Kidney (tissue), 14 donors: ENCODE results near the gene NKX1-1. TPM values are rescaled to one million over a fixed set of nuclear protein-coding genes. Genes with fewer than 3 reads are reported as not detected.

Experiments used
- DNase-seq, 5 donors: peaks; one replicate each; pipeline ENCODE4 v3.0.0-alpha.2; 2013 to 2020
- FAIRE-seq: peaks from 2 replicates; lab custom pipeline; 2012; peaks lifted over from hg19 to GRCh38; lab: Jason Lieb, UNC
- H3K27ac ChIP-seq, 2 donors: one replicate each; pipeline ENCODE4 v1.7.0; 2013; ENCODE audit warnings: low read depth in 2 of 2, low read length in 2 of 2, inconsistent platforms in 1 of 2
- H3K27me3 ChIP-seq: one replicate; pipeline ENCODE4 v1.7.1; 2013; ENCODE audit warnings: low read length, inconsistent platforms; ENCODE audit not compliant: control insufficient read depth, insufficient read depth
- H3K36me3 ChIP-seq, 3 donors: one replicate each; pipeline versions ENCODE4 v1.7.0 to v1.7.1; 2013; ENCODE audit warnings: low read length in 3 of 3, control low read depth in 1 of 3, inconsistent platforms in 1 of 3; ENCODE audit not compliant: insufficient read depth in 3 of 3, control insufficient read depth in 2 of 3
- H3K4me1 ChIP-seq, 3 donors: one replicate each; pipeline versions ENCODE4 v1.7.0 to v1.7.1; 2013; ENCODE audit warnings: low read length in 3 of 3, inconsistent platforms in 1 of 3, low read depth in 1 of 3; ENCODE audit not compliant: control insufficient read depth in 2 of 3, insufficient read depth in 2 of 3
- H3K4me3 ChIP-seq, 3 donors: one replicate each; pipeline versions ENCODE4 v1.7.0 to v1.8.1; 2013; ENCODE audit warnings: low read length in 3 of 3, control low read depth in 1 of 3, inconsistent platforms in 1 of 3
- H3K9ac ChIP-seq, 3 donors: one replicate each; pipeline versions ENCODE4 v1.7.0 to v1.7.1; 2013; ENCODE audit warnings: low read length in 3 of 3, control low read depth in 1 of 3, inconsistent platforms in 1 of 3
- H3K9me3 ChIP-seq, 3 donors: one replicate each; pipeline versions ENCODE4 v1.7.0 to v1.7.1; 2013; ENCODE audit warnings: low read length in 3 of 3, control low read depth in 1 of 3, inconsistent platforms in 1 of 3; ENCODE audit not compliant: control insufficient read depth in 2 of 3, insufficient read depth in 1 of 3
- CTCF ChIP-seq: IDR thresholded peaks from 3 replicates; pipeline ENCODE4 v1.5.1; 2012; ENCODE audit warnings: mild to moderate bottlenecking, moderate library complexity, borderline replicate concordance; ENCODE audit not compliant: insufficient read depth; ENCODE audit errors: extremely low read depth
- intact Hi-C: fragments of 100-400 bp; cut with DNase I; formaldehyde crosslinking; loops from one replicate; pipeline ENCODE4 v1.11.1; 2022
- polyA plus RNA-seq: library from polyadenylated mRNA; stranded (reverse); fragments of 350-450 nt; fragmentation: Illumina TruSeq; extraction: RNeasy Lipid Tissue Mini Kit (QIAGEN cat#74804); gene quantifications from one replicate; pipeline ENCODE4 v1.2.3, GENCODE V29; 2014; ENCODE audit warnings: low read depth, low replicate concordance; ENCODE audit not compliant: insufficient read depth
- total RNA-seq: library from RNA; stranded (reverse); fragmentation: NEBNext Ultra II Directional; extraction: Animal tissue kit (Norgen Biotek cat#: 25700); gene quantifications from one replicate; pipeline ENCODE4 v1.2.1, GENCODE V29; 2021
- donor health status: control.
- donor health status: control.
- donor health status: control.
- donor health status: control.
- donor health status: control.
- donor health status: DM: yes; HTN: yes; CAD: no.
- donor health status: Normal renal cell carcinoma (clear cell type).

Gene NKX1-1
- total and polyA plus RNA-seq, 2 donors from 2014 or later = not detected

- FAIRE-seq = no peak
- Histone ChIP-seq H3K27me3 (no peaks in the 10 kb centered on the region), H3K4me1 (no peaks in the 10 kb centered on the region), H3K36me3 (peaks cover 0 to 6% (median 4%) of the 10 kb centered on the region in 3 donors), H3K4me3 (no peak overlapping the region), H3K27ac (no peak overlapping the region), H3K9ac (no peak overlapping the region), H3K9me3 (no peaks in the 10 kb centered on the region)
- intact Hi-C loops = no loop called here
- TF ChIP-seq CTCF = no peak
- DNase-seq = no peak
Measured at GRCh38 chr4:1362046-1362445, 44.2 kb downstream of the NKX1-1 start.

- intact Hi-C loops = no loop called here
- no peaks in the 10 kb centered on the region for H3K9me3 ChIP-seq
- H3K36me3 ChIP-seq = peaks cover 0 to 6% (median 4%) of the 10 kb centered on the region in 3 donors
- DNase-seq = no peak
- no peak for FAIRE-seq
- no peak overlapping the region for H3K4me3 ChIP-seq
- no peak for TF ChIP-seq CTCF
- H3K4me1 ChIP-seq = no peaks in the 10 kb centered on the region
- H3K9ac ChIP-seq = no peak overlapping the region
- H3K27ac ChIP-seq = no peak overlapping the region
- H3K27me3 ChIP-seq = no peaks in the 10 kb centered on the region
Measured at GRCh38 chr4:1361431-1361830, 44.8 kb downstream of the NKX1-1 start.

- intact Hi-C loops = no loop called here
- Histone ChIP-seq H3K4me3 (no peak overlapping the region), H3K9me3 (no peaks in the 10 kb centered on the region), H3K27me3 (no peaks in the 10 kb centered on the region), H3K27ac (no peak overlapping the region), H3K9ac (no peak overlapping the region), H3K36me3 (peaks cover 0 to 4% (median 4%) of the 10 kb centered on the region in 3 donors), H3K4me1 (no peaks in the 10 kb centered on the region)
- FAIRE-seq = no peak
- DNase-seq = no peak
- no peak for TF ChIP-seq CTCF
Measured at GRCh38 chr4:1360423-1361283, 45.6 kb downstream of the NKX1-1 start.
